HG02610 (cell line): ENCODE measurements around the gene KCNA3.
"Not testable (repeated sequence)": the region's sequence is repeated elsewhere in the genome, so short reads cannot be mapped to it uniquely, and the experiment has no call there.

Experiments used
- ATAC-seq: cut with Tn5 transposase; IDR thresholded peaks from one replicate; pipeline ENCODE4 v1.9.1; 2021; ENCODE audit warnings: mild to moderate bottlenecking, moderate library complexity; ENCODE audit not compliant: unreplicated experiment

The KCNA3 gene

GRCh38 chr1:110680036-110680735, 5.4 kb upstream of the KCNA3 start:
- ATAC-seq: no peak

DNA sequence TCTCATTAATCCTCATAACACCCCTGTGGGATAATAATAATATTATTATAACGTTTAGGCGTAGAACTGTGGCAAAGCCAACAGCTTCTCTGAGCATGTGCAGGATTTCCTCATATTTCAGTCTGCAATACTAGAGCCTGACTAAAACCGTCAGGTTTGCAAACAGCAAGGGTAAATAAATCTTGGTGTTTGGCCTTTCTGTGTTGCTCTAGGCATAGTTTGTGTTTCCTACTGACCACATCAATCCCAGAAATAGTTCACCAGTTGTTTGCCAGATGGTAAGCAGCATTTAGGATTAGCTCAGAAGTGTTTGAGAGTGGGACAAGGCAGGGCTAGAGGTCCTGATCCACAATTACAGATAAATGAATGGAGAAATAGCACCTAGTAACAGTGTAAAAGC, 2.8 kb upstream of the KCNA3 start:
- no peak for ATAC-seq

GRCh38 chr1:110676970-110677369, 2.2 kb upstream of the KCNA3 start:
- no peak for ATAC-seq

- ATAC-seq: no peak
Observed at GRCh38 chr1:110675060-110675791, 486 bp upstream of the KCNA3 start.

- ATAC-seq: no peak
Observed at GRCh38 chr1:110673805-110674336, 869 bp downstream of the KCNA3 start.

DNA sequence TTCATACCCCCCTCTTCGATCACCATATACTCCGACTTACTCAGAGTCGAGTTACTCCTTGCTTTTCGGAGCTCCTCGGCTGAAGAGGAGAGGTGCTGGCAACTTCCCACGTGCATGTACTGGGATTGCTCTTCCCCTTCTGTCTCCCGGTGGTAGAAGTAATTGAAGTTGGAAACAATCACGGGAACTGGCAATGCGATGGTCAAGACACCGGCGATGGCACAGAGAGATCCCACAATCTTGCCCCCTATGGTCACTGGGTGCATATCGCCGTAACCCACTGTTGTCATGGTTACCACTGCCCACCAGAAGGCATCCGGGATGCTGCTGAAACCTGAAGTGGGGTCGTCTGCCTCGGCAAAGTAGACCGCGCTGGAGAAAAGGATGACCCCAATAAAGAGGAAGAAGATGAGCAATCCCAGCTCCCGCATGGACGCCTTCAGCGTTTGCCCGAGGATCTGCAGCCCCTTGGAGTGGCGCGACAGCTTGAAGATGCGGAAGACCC, 1.5 kb downstream of the KCNA3 start:
- no peak for ATAC-seq

GRCh38 chr1:110672753-110673108, 2.0 kb downstream of the KCNA3 start:
- ATAC-seq: peak; percentile 31

DNA sequence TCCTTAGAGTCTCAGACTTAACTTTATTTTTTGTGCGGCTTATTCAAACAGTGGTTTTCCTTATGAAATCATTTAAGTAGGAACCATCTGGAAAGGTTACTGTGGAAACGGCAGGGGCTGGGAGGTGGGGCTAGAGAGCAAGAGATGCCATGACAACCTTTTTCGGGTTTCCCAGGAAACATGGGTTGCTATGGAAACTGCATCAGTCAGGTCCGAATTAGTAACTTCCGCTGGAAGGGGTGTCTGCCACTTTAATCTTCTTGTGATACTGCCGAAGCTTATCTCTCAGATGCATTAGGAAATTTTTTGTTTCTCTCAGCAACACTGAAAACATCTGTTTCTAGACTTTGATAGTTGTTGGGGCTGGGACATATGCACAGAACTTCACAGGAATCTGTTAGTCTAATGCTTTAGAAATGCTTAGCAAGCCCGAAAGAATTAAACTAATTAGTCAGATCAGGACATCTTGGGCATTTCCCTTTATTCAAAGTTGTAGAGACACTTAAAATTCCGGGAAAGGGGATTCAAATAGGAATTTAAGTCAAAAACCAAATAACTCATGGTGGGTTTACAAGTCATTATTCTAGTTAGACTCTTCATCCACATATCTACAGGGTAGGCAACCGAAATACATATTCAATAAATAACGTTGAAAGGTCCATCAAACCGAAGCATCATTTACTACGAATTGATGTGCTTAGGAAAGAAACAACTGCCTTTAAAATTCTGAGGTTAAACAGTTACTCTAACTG, 2.6 kb downstream of the KCNA3 start:
- peak; percentile 24 for ATAC-seq

DNA sequence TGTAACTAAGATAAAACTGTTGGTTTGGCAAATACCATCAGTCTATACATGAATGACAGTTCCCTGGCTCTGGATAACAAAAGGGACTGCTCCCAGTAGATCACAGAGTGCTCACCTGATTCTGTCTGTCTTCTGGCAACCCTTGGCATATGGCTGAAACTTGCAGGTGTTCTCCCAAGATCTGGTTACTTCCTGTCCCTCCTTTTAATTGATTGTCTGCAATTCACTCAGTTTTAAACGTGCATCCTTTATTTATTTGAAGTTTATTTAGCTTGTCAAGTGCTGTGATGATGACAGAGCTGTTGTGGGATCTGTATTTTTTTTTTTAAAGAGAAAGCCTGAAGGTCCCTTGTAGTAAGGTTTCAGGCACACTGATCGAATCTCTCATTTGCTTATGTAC, 3.4 kb downstream of the KCNA3 start:
- ATAC-seq: no peak

DNA sequence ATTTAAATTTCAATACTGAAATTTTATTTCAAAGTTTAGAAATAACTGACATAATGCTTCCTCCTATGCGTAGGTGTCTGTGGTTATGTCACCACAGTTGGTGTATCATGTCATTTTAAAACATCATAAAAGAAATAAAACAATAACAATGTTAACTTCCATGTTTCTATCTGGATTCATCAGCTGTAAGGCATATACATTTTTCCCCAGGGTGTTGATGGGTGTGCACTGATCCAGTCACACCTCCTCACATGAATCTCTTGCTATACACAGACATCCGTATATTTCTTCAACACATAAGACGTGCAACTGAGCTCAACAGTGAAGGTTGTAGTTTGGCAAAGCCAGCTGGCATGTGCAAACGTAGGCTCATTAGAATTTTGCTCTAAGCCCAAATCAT, 6.2 kb downstream of the KCNA3 start:
- ATAC-seq: no peak

DNA sequence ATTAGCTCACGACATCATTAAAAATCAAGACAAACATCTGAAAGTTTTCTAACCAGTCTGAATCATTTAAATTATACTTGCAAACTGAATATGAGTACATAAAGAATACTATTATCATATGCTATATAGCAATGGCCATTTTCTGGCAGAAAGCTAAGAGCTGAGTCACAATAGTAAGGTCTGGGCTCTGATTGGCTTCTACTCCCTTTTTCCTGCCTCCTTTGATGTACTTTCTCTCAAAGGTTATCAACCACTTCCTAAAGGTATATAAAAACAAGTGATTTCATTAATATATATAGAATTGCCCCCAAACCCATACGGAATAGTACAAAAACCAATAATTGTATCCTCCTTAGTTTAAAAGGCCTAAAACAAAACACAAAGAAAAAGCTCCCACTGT, 7.0 kb downstream of the KCNA3 start:
- no peak for ATAC-seq

GRCh38 chr1:110663241-110663640, 11.5 kb downstream of the KCNA3 start:
- no peak for ATAC-seq

GRCh38 chr1:110659559-110659958, 15.2 kb downstream of the KCNA3 start:
- not testable (repeated sequence) for ATAC-seq

DNA sequence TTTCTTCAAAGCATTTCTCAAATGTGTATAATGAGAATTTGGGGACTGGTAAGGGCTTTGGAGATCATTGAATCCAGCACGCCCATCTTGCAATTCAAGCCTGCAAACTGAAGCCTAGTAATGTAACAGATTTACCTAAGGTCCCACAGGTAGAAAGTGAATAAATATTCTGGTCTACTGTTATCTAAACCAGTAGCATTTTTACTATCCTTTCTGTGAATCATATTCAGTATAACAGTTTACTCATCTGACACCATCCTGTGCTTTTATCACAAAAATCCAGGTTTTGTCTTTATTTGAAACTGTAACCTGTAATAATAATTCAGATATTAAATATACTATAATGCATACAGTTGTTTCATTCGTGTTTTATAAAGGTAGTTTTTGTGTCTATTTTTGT, 17.4 kb downstream of the KCNA3 start:
- ATAC-seq: no peak

- no peak for ATAC-seq
Observed at GRCh38 chr1:110650609-110651008, 24.1 kb downstream of the KCNA3 start.

DNA sequence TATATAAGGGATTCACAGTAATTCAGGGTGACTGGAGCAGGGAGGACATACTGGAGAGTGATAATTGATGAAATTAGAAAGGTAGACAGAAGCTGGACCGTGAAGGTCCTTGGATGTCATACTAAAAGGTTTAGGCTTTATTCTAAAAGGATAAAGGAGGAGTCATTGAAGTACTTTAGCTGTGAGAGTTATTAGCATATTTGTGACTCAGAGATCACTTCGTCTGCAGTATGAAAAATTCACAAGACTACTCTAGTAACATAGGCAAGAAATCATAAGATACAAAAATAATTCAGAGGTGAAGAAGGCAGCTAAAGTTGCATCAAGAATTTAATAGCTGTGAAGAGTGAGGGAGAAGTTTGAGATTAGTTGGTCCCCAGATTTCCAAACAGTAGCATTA, 26.3 kb downstream of the KCNA3 start:
- ATAC-seq: no peak

DNA sequence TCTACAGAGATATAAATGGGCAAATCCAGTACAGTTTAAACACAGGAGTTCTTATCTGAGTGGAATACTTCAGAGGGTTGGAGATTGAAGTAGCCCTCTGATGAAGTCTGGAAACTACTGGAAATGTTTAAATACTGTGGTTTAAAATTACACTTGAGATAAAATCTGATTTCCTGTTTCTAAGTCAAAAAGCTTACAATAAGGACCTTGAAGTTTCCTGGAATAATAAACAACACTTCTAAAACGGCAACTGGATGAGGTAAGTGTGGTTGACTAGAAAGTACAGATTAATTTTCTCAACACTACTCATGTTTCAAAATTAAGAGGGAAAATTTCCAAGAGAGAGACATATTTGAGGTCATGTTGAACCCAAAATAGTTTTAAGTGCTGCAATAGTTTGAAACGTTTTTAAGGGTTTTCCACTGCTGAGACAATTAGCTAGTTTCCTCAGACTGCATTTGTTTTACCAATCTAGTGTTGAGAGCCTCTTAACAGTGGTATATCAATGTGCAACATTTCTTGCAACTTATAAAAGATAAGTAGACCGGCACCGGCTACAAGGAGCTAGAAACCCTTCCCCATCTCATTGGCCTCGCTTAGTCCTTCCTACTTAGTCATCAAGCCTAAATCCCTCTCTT, 27.4 kb downstream of the KCNA3 start:
- ATAC-seq: peak; percentile 33

GRCh38 chr1:110645821-110646735, 28.7 kb downstream of the KCNA3 start:
- no peak for ATAC-seq

DNA sequence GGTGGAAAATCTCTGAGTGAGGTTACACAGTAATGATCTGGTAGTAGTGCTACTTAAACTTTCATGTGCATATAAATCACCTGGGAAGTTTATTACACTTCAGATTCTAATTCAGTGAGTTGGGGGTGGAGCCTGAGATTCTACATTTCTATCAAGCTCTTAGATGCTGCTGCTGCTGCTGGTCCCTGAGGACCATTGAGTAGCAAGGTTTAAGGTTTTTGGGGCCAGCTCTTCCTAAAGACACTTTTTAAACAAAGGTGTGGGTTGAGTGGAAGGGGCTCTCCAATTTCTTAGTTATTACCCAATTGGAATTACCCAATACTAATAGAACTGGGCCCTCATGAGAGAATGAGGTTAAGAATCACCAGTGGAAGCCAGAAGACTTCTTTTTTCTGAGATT, 29.5 kb downstream of the KCNA3 start:
- peak; percentile 46 for ATAC-seq

DNA sequence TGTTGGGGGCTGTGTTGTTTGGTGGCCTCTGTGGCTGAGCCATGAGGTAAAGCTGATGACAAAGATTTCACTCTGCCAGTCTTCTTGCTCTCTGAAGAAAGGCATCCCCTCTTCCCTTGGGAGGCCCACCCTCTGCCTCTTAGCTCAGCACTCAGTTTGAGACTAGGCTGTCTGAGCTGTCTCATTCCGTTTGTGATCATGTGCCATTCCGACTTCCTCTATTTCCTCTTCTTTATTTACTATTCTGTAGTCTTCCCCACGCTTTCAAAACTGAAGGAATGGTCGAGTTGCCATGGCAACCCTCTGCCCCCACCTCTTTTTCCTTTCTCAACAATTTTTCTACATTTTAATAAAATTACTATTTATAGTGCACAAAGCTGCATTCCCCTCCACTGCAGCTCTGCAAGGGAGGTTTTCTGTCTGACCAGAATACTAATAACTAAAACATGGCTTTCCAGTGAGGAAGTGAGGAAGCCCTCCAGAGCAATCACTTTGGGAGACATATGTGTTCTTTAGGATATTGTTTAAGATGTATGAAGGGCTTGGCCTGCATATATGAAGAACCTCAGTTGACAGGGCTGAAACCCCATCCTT, 30.8 kb downstream of the KCNA3 start:
- ATAC-seq: peak; percentile 43
